KOPT-K1 (cell line): ENCODE results near the gene MTCL3.
A peak's percentile ranks its signal among the peaks of the same experiment; 100 is the strongest.

Source experiments
- H3K27ac ChIP-seq: fragments of 200-600 bp; sonication (generic); 2 replicates; pipeline ENCODE4 v1.5.1; 2016; ENCODE audit warnings: antibody characterized with exemption, mild to moderate bottlenecking, low read depth, low read length; ENCODE audit not compliant: poor library complexity, severe bottlenecking
- H3K36me3 ChIP-seq: fragments of 200-600 bp; sonication (generic); 2 replicates; pipeline ENCODE4 v1.5.1; 2017; ENCODE audit warnings: antibody characterized with exemption, mild to moderate bottlenecking, low read length, moderate library complexity; ENCODE audit not compliant: insufficient read depth
- H3K9me3 ChIP-seq: fragments of 200-600 bp; sonication (generic); 2 replicates; pipeline ENCODE4 v1.5.1; 2017; ENCODE audit warnings: antibody characterized with exemption, low read length, mild to moderate bottlenecking; ENCODE audit not compliant: insufficient read depth, poor library complexity, severe bottlenecking

The MTCL3 gene

GRCh38 chr6:127494240-127494767, 24.8 kb downstream of the MTCL3 start:
- Histone ChIP-seq H3K9me3 (peaks cover 11% of the 10 kb centered on the region), H3K36me3 (peaks cover 19% of the 10 kb centered on the region), H3K27ac (peak overlapping the region; percentile 60)

DNA sequence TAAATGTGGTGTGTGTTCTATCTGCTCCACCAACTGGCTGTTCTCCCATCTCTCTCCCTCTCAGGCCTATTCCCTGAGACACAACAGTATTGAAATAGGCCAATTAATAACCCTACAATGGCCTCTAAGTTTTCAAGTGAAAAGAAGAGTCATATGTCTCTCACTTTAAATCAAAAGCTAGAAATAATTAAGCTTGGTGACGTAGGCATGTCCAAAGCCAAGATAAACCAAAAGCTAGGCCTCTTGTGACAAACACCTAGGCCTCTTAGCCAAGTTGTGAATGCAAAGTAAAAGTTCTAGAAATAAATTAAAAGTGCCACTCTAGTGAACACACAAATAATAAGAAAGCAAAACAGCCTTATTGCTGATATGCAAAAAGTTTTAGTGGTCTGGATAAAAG, 29.9 kb downstream of the MTCL3 start:
- no peak overlapping the region for H3K27ac ChIP-seq
- peaks cover 11% of the 10 kb centered on the region for H3K9me3 ChIP-seq
- H3K36me3 ChIP-seq, result peaks cover 14% of the 10 kb centered on the region

DNA sequence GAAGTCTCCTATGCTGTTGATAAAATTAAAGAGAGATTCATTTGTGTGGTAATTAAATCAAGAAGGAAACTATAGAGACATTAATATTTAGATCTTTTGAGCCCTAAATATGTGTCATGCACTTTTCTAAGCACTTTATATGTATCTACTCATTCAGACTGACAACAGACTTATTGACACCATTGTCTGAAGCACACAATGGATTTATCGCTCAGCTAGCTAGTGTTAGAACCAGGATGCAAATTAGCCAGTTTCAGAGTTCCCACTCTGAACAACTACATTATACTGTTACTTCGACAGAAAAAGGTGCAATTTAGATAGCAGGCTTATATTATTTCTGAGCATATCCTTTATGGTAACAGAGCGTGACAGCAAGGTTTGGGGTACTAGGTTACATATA, 32.2 kb downstream of the MTCL3 start:
- Histone ChIP-seq H3K9me3 (peaks cover 11% of the 10 kb centered on the region), H3K36me3 (peaks cover 25% of the 10 kb centered on the region), H3K27ac (no peak overlapping the region)

DNA sequence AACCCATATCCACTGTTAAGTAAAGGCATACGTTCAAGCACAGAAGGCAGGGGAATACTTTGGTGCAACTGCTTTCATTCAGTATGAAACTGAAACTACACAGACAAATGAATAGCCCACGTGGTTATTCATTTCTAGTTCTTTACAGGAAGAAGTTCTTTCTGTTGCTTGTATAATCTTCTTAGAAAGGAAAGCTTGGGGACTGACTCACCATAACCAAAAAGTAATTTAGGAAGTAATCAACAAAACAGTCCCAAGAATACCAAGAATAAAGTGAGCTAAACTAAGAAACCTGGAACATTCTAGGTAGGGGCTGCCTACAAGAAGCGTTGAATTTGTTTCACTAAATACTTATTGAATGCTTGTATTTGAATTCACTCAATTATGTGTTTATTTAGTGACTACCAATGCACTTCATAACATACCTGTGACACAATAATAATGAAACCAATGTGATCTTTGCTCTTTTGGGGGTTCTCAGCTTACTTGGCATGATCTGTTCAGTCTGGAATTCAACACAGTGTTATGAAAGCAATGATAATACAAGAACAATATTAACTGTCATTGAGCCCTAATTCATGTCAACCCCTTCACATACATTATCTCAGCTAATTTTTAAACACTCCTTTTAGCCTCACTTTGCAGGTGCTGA, 34.8 kb downstream of the MTCL3 start:
- Histone ChIP-seq H3K9me3 (no peaks in the 10 kb centered on the region), H3K36me3 (peaks cover 30% of the 10 kb centered on the region), H3K27ac (peak overlapping the region; percentile 76)

DNA sequence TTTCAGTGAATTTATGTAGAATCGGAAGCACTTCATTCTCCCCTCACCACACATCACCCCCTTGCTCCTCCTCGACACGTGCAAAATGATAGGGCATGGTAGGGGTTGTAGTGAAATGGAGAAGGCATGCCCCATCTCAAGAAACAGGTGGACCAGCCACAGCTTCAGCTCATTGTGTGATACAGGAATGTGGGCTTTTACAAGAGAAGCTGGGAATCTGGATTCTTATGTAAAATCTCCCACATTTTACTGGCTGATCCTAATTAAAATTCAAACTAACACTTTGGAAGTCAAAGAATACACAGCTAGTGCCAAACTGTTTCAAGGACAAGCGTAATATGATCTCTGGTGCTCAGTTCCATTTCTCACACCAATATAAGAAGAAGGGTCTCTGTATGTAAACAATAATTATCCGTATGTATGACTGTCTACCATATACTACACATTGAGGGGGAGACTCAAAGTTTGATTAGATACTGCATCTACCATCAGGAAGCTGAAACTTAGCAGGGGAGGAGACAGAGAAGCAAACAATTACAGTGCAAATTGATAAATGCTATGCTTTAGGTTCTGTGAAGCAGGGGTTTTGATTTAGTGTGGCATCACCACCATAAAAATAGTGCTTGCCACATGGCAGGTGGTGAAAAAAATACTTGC, 35.6 kb downstream of the MTCL3 start:
- H3K36me3 ChIP-seq, result peaks cover 35% of the 10 kb centered on the region
- peak overlapping the region; percentile 76 for H3K27ac ChIP-seq
- H3K9me3 ChIP-seq, result no peaks in the 10 kb centered on the region

- no peak overlapping the region for H3K27ac ChIP-seq
- H3K9me3 ChIP-seq, result no peaks in the 10 kb centered on the region
- peaks cover 45% of the 10 kb centered on the region for H3K36me3 ChIP-seq
Observed at GRCh38 chr6:127482325-127482724, 36.8 kb downstream of the MTCL3 start.

- H3K9me3 ChIP-seq, result no peaks in the 10 kb centered on the region
- H3K27ac ChIP-seq, result no peak overlapping the region
- H3K36me3 ChIP-seq, result peaks cover 47% of the 10 kb centered on the region
Observed at GRCh38 chr6:127481628-127482027, 37.5 kb downstream of the MTCL3 start.

GRCh38 chr6:127481111-127481510, 38.0 kb downstream of the MTCL3 start:
- peaks cover 52% of the 10 kb centered on the region for H3K36me3 ChIP-seq
- H3K27ac ChIP-seq, result no peak overlapping the region
- no peaks in the 10 kb centered on the region for H3K9me3 ChIP-seq

DNA sequence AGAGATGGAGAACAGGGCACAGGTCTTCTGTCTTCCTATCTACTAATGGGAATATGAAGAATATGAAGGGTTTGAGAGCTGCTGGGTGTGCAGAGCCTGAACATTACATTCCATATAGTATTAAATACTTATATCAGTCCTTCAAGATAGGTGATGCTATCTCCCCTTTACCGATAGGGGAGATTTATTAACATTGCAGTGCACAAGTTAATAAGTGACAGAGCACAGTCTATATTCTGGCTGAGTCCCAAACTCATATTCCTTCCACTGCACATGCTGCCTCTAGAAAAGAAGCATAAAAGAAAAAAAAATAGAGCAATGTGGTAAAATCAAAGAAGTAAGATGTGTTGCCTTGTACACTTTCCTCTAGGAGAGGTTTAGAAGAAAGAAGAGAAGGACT, 41.5 kb downstream of the MTCL3 start:
- H3K9me3 ChIP-seq, result no peaks in the 10 kb centered on the region
- peaks cover 81% of the 10 kb centered on the region for H3K36me3 ChIP-seq
- H3K27ac ChIP-seq, result no peak overlapping the region

GRCh38 chr6:127475823-127476176, 43.3 kb downstream of the MTCL3 start:
- H3K27ac ChIP-seq, result no peak overlapping the region
- H3K9me3 ChIP-seq, result no peaks in the 10 kb centered on the region
- H3K36me3 ChIP-seq, result peaks cover 79% of the 10 kb centered on the region

GRCh38 chr6:127475135-127475822, 43.9 kb downstream of the MTCL3 start:
- Histone ChIP-seq H3K36me3 (peaks cover 80% of the 10 kb centered on the region), H3K27ac (no peak overlapping the region), H3K9me3 (no peaks in the 10 kb centered on the region)

DNA sequence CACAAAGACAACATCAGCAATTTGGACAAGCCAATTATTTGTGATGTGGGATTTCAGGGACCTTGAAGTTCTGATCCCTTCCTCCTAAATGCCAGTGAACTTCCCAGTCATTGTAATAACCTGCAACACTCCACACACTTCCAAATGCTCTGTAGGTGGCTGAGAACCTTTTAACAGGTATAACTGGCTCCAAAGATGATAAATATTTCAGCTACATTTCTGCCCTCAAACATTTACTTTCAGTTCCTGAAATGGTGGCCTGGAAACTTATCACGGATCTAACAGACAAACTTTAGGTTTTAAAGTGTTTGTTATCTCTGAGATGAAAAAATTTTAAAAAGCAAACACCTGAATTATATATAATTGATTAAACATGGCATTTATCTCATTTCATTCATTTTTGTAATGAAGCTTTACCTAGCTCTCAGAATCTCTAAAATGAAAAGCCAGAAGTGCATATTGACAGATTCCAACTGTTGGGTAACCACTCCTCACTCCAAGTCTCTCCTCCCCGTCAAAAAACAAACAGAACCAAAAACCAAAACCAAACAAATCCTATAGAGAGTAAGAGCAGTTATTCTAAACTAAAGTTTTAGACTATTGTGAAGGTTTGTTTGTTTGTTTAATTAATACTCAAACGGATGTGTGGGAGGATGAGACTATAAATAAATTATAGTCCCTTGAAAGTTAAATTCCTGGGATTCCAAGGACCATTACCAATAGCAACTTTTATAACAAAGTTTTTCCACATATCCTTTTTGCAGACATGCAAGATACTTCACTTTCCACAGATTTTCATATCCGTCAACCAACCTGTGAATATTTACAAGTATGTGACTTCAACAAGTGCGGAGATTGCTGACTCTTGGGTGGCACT, 47.5 kb downstream of the MTCL3 start:
- no peaks in the 10 kb centered on the region for H3K9me3 ChIP-seq
- H3K27ac ChIP-seq, result no peak overlapping the region
- peaks cover 57% of the 10 kb centered on the region for H3K36me3 ChIP-seq

DNA sequence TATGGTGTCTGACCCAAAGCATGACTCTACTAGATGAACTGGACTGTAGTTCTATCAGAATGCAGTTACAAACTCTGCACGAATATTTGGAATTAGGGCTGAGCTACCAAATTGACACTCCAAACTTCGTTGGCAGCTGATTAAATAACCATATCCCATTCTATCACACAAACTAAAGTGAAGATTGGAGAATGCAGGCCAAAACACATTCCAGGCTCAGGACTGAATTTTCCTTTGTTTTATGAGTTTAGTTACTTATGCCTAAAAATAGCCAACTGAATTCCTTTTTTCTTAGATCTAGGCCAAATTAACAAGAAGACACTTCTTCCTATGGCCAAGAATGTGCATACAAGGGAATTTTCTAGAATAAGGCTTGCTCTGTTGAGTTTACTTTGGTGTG, 50.2 kb downstream of the MTCL3 start:
- Histone ChIP-seq H3K9me3 (no peaks in the 10 kb centered on the region), H3K27ac (no peak overlapping the region), H3K36me3 (peaks cover 30% of the 10 kb centered on the region)

- H3K27ac ChIP-seq, result no peak overlapping the region
- no peaks in the 10 kb centered on the region for H3K9me3 ChIP-seq
- H3K36me3 ChIP-seq, result peaks cover 12% of the 10 kb centered on the region
Observed at GRCh38 chr6:127466416-127466815, 52.7 kb downstream of the MTCL3 start.
